Fibroblast of lung (primary cell): ENCODE results near the gene SGIP1. TPM values are rescaled to one million over a fixed set of nuclear protein-coding genes. Genes with fewer than 3 reads are reported as not detected.

Experiments used
- DNase-seq, 2 donors: peaks; one replicate each; pipeline versions ENCODE4 v3.0.0 to v3.0.0-alpha.2; 2010; ENCODE audit warnings: low read depth in 2 of 2
- H2AFZ ChIP-seq: 2 replicates; pipeline ENCODE4 v1.5.1; 2012; ENCODE audit warnings: low read length, control low read depth, inconsistent platforms
- H3K27ac ChIP-seq: 2 replicates; pipeline ENCODE4 v1.5.1; 2011; ENCODE audit warnings: low read length, control low read depth; ENCODE audit not compliant: insufficient read depth
- H3K27me3 ChIP-seq: 2 replicates; pipeline ENCODE4 v1.5.1; 2011; ENCODE audit warnings: mild to moderate bottlenecking, low read length; ENCODE audit not compliant: control insufficient read depth, insufficient read depth
- H3K36me3 ChIP-seq: 2 replicates; pipeline ENCODE4 v1.5.1; 2011; ENCODE audit warnings: low read length; ENCODE audit not compliant: control insufficient read depth, insufficient read depth
- H3K4me1 ChIP-seq: 2 replicates; pipeline ENCODE4 v1.5.1; 2011; ENCODE audit warnings: low read length; ENCODE audit not compliant: control insufficient read depth, insufficient read depth; ENCODE audit errors: extremely low read depth
- H3K4me2 ChIP-seq: 2 replicates; pipeline ENCODE4 v1.5.1; 2011; ENCODE audit warnings: low read length, control low read depth; ENCODE audit not compliant: insufficient read depth; ENCODE audit errors: extremely low read depth
- H3K4me3 ChIP-seq, 4 experiments: fragments of 200-600 bp in 1 of 4; sonication (generic) in 1 of 4; replicated peaks in 1 of 4; 2 replicates each; pipeline ENCODE4 v1.5.1; 2011 to 2016; ENCODE audit warnings: low read length in 4 of 4, low read depth in 3 of 4, mild to moderate bottlenecking in 3 of 4, control low read depth in 2 of 4, inconsistent platforms in 1 of 4, mixed read lengths in 1 of 4; ENCODE audit not compliant: insufficient read depth in 1 of 4; ENCODE audit errors: control extremely low read depth in 1 of 4
- H3K79me2 ChIP-seq: 2 replicates; pipeline ENCODE4 v1.5.1; 2012; ENCODE audit warnings: mild to moderate bottlenecking, low read length, inconsistent platforms; ENCODE audit not compliant: control insufficient read depth, insufficient read depth
- H3K9ac ChIP-seq: 2 replicates; pipeline ENCODE4 v1.5.1; 2011; ENCODE audit warnings: mild to moderate bottlenecking, low read length, control low read depth; ENCODE audit not compliant: insufficient read depth
- H3K9me3 ChIP-seq: 2 replicates; pipeline ENCODE4 v1.5.1; 2012; ENCODE audit warnings: low read depth, low read length; ENCODE audit not compliant: control insufficient read depth, insufficient read depth
- H4K20me1 ChIP-seq: 2 replicates; pipeline ENCODE4 v1.5.1; 2011; ENCODE audit warnings: low read length; ENCODE audit not compliant: control insufficient read depth, insufficient read depth; ENCODE audit errors: extremely low read depth
- CTCF ChIP-seq, 2 donors: IDR thresholded peaks in 1 of 2; conservative IDR thresholded peaks in 1 of 2; 1 replicate in 1 of 2; 2 replicates in 1 of 2; pipeline ENCODE4 v1.5.1; 2011 to 2012; ENCODE audit warnings: low read length in 2 of 2, control low read depth in 1 of 2, inconsistent platforms in 1 of 2, low read depth in 1 of 2, mild to moderate bottlenecking in 1 of 2
- EZH2 ChIP-seq: IDR thresholded peaks from 2 replicates; pipeline ENCODE4 v1.5.1; 2012; ENCODE audit warnings: low read length, control low read depth, mild to moderate bottlenecking; ENCODE audit errors: missing control alignments
- polyA plus RNA-seq, 2 donors: library from polyadenylated mRNA; depleted of rRNA in 1 of 2; stranded (reverse) in 1 of 2; unstranded in 1 of 2; fragments of >200 nt; gene quantifications; 2 replicates each; pipeline ENCODE4 v1.2.1, GENCODE V29; 2011 to 2012; ENCODE audit warnings: missing spikeins in 1 of 2
- total RNA-seq: library from RNA; depleted of rRNA; stranded (reverse); fragments of >200 nt; gene quantifications from 2 replicates; pipeline ENCODE4 v1.2.1, GENCODE V29; 2014

Gene SGIP1
- total and polyA plus RNA-seq, 2 donors (not counting 1 experiment from before 2014, with no cell fraction given) = 37.8 to 77.6 TPM

- no peak overlapping the region for H3K4me2 ChIP-seq
- H3K4me3 ChIP-seq = no peak overlapping the region
- no peaks in the 10 kb centered on the region for H3K4me1 ChIP-seq
- H3K9ac ChIP-seq = no peak overlapping the region
- TF ChIP-seq CTCF (conservative IDR thresholded peaks at IDR 0.05 in 1 of 2, IDR thresholded peaks at IDR 0.05 in 1 of 2; ENCODE audit: low read depth in 1 of 2, low read length in 2 of 2) (peak in 1 of 2 donors; percentile 26), EZH2 (no peak)
- H3K27ac ChIP-seq = no peak overlapping the region
- H4K20me1 ChIP-seq = no peaks in the 10 kb centered on the region
- no peaks in the 10 kb centered on the region for H3K27me3 ChIP-seq
- no peaks in the 10 kb centered on the region for H3K9me3 ChIP-seq
- no peaks in the 10 kb centered on the region for H3K79me2 ChIP-seq
- H2AFZ ChIP-seq = no peak overlapping the region
- H3K36me3 ChIP-seq = no peaks in the 10 kb centered on the region
- DNase-seq = peak in 1 of 2 donors; percentile 5
Observed at GRCh38 chr1:66711420-66711819, 177.5 kb downstream of the SGIP1 start.

DNA sequence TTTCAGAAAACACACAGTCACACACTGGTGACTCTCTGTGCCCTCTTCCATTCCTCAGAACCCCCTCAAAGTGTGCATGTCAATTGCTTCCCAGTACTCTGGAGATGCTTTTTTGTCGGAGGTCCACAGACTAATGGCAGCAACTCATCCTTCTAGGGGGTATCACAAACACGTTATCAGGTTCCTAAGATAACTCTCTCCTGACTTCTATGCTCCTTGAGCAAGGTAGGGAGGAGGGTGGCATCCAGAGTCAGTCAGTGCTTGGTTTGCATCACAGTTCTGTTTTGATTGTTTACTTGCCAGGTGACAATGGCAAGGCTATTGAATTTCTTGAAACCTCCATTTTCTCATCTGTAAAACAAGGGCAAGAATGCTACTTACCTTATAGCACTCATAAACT is 178.9 kb downstream of the SGIP1 start:
- Histone ChIP-seq H4K20me1 (no peaks in the 10 kb centered on the region), H3K27ac (no peak overlapping the region), H3K4me3 (no peak overlapping the region), H3K79me2 (no peaks in the 10 kb centered on the region), H3K9me3 (no peaks in the 10 kb centered on the region), H3K36me3 (no peaks in the 10 kb centered on the region), H3K9ac (no peak overlapping the region), H3K4me1 (no peaks in the 10 kb centered on the region), H3K27me3 (no peaks in the 10 kb centered on the region), H3K4me2 (no peak overlapping the region), H2AFZ (no peak overlapping the region)
- TF ChIP-seq CTCF (conservative IDR thresholded peaks at IDR 0.05 in 1 of 2, IDR thresholded peaks at IDR 0.05 in 1 of 2; ENCODE audit: low read depth in 1 of 2, low read length in 2 of 2) (no peak), EZH2 (no peak)
- DNase-seq = no peak

DNA sequence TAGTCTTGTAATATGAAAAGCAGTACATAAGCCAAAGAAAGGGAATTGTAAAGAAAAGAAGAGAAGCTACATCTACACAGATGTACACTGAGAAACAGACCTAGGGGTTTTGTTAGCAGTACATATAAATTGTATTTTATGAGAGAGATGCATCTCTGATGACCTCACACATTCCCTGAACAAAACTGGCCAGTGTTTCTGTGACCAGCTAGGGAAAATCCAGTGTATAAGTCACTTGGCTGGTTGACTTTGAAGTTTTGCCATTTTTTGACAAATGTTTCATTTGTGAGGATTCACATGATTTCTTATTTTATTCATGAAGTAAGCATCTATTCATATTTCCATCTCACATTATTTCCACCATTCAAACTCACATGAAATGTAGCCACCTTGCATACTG is 190.0 kb downstream of the SGIP1 start:
- Histone ChIP-seq H3K9ac (no peak overlapping the region), H3K9me3 (no peaks in the 10 kb centered on the region), H3K4me2 (no peak overlapping the region), H3K27me3 (no peaks in the 10 kb centered on the region), H3K36me3 (no peaks in the 10 kb centered on the region), H4K20me1 (no peaks in the 10 kb centered on the region), H3K27ac (no peak overlapping the region), H3K4me1 (no peaks in the 10 kb centered on the region), H2AFZ (no peak overlapping the region), H3K79me2 (no peaks in the 10 kb centered on the region), H3K4me3 (no peak overlapping the region)
- no peak for TF ChIP-seq EZH2
- TF ChIP-seq CTCF (conservative IDR thresholded peaks at IDR 0.05 in 1 of 2, IDR thresholded peaks at IDR 0.05 in 1 of 2; ENCODE audit: low read depth in 1 of 2, low read length in 2 of 2) = no peak
- DNase-seq = peak in 1 of 2 donors; percentile 39
